ENCODE results near the gene MAP3K12. TPM values are rescaled to one million over a fixed set of nuclear protein-coding genes. Genes with fewer than 3 reads are reported as not detected.

MAP3K12 gene
- total RNA-seq, 4 donors from 2014 or later = 4.8 to 14.0 (median 5.9) TPM

DNA sequence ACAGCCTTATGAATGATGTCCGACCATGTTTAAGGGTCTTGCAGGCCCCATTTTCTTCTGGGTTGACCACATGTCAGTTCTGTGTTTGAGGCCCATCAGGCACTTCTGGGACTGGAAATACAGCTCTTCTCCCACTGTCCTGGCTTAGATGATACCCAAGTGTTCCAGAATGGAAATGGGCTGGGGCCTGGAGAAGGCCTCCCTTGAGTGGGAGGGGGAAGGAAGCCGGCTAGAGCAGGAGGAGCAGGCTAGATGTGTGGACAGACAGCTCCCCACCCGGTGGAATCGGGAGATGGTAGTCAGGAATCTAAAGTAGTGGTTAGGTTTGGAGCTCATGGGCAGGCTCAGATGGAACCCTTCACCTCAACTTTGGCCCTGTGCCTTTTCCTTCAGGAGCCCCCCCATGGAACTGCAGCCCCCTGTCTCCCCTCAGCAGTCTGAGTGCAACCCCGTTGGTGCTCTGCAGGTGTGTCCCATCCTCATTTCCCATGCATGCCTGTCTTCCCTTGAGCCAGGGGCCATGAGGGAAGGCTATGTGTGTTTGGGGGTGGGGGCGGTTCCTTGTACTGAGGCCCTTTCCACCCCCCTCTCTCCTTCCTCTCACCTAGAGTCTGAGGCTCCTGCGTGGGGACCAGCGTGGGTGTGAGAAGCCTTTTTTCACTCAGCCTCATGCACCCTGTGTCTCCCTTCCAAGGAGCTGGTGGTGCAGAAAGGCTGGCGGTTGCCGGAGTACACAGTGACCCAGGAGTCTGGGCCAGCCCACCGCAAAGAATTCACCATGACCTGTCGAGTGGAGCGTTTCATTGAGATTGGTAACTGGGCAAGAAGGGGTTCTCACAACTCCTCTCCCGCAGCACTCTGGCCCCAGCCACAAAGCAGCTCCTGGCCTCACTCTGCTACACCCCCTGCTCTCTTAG is 5.0 kb upstream of the MAP3K12 start:
- Histone ChIP-seq H3K4me1 (peaks cover 56% of the 10 kb centered on the region), H3K4me3 (no peak overlapping the region), H3K27ac (no peak overlapping the region), H3K36me3 (peaks cover 30% of the 10 kb centered on the region), H3K27me3 (no peaks in the 10 kb centered on the region), H3K9me3 (no peaks in the 10 kb centered on the region)
- no peak for TF ChIP-seq EP300 (IDR thresholded peaks at IDR 0.05)
- TF ChIP-seq POLR2AphosphoS5 (IDR thresholded peaks at IDR 0.05) = no peak
- no peak for TF ChIP-seq CTCF (IDR thresholded peaks at IDR 0.05)
- TF ChIP-seq POLR2A (IDR thresholded peaks at IDR 0.05) = no peak
- 78% methylated on average over 14 of the region's 14 CpGs for WGBS
- DNase-seq (ENCODE audit: low spot score in 2 of 2) = peak in 1 of 2 donors; percentile 59

GRCh38 chr12:53502983-53503728 is 3.9 kb upstream of the MAP3K12 start:
- WGBS = 69% methylated on average over 10 of the region's 10 CpGs
- H3K4me1 ChIP-seq = peaks cover 58% of the 10 kb centered on the region

DNA sequence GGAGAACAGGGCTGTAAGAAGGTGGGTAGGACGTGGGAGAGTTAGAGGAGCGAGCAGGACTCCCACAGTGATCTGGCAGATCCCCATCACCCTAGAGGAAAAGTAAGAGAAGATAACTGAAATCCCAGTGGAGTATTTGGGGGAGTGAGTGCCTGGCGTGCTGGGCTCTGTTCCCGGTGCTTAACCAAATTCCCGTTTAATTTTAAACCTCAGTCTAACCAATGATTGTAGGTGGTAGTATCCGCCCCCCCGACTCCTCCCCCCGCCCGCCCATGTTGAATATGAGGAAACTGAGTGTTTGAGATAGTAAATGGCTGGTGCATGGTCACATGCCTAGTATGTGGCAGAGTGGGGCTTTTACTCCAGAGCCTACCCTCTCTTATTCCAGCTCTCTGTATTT is 3.1 kb upstream of the MAP3K12 start:
- H3K27ac ChIP-seq = peak overlapping the region; percentile 99
- 61% methylated on average over 9 of the region's 9 CpGs for WGBS
- H3K4me1 ChIP-seq = peaks cover 65% of the 10 kb centered on the region
- DNase-seq (ENCODE audit: low spot score in 2 of 2) = peak in 1 of 2 donors; percentile 50
- peak overlapping the region; percentile 72 for H3K4me3 ChIP-seq
- H3K9me3 ChIP-seq = no peaks in the 10 kb centered on the region
- TF ChIP-seq CTCF (IDR thresholded peaks at IDR 0.05) (no peak), POLR2AphosphoS5 (IDR thresholded peaks at IDR 0.05) (no peak), POLR2A (IDR thresholded peaks at IDR 0.05) (no peak), EP300 (IDR thresholded peaks at IDR 0.05) (no peak)
- no peaks in the 10 kb centered on the region for H3K27me3 ChIP-seq
- H3K36me3 ChIP-seq = peaks cover 27% of the 10 kb centered on the region

More at GRCh38 chr12:53502983-53503728, 3.9 kb upstream of the MAP3K12 start:
- no peak overlapping the region for H3K4me3 ChIP-seq
- no peaks in the 10 kb centered on the region for H3K9me3 ChIP-seq
- no peaks in the 10 kb centered on the region for H3K27me3 ChIP-seq
- H3K36me3 ChIP-seq = peaks cover 30% of the 10 kb centered on the region
- H3K27ac ChIP-seq = peak overlapping the region; percentile 3
- peak in 1 of 2 donors; percentile 62 for DNase-seq (ENCODE audit: low spot score in 2 of 2)
- TF ChIP-seq POLR2AphosphoS5 (IDR thresholded peaks at IDR 0.05) = no peak
- TF ChIP-seq EP300 (IDR thresholded peaks at IDR 0.05) = no peak
- no peak for TF ChIP-seq CTCF (IDR thresholded peaks at IDR 0.05)
- no peak for TF ChIP-seq POLR2A (IDR thresholded peaks at IDR 0.05)

DNA sequence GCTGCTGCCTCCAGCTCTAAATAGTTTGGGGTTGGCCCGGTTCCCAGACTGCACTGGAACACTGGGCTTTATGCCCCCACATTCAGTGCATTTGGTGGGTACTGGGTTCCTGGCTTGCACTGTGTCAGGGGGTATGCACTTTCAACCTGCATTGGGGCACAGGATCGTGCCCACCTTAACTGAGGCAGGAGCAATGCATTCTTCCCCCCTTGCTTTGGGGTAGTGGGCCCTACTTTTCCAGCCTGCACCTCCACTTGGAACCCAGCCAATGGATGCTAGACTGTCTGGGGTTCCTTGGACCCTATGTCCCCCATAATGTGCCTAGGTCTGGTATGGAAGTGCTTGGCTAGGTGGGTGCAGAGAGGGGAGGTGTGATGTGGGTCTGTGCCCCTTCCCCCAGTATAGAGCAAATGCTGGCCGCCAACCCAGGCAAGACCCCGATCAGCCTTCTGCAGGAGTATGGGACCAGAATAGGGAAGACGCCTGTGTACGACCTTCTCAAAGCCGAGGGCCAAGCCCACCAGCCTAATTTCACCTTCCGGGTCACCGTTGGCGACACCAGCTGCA is 2.4 kb upstream of the MAP3K12 start:
- H3K9me3 ChIP-seq = no peaks in the 10 kb centered on the region
- TF ChIP-seq CTCF (IDR thresholded peaks at IDR 0.05) (no peak), EP300 (IDR thresholded peaks at IDR 0.05) (no peak), POLR2AphosphoS5 (IDR thresholded peaks at IDR 0.05) (no peak), POLR2A (IDR thresholded peaks at IDR 0.05) (no peak)
- WGBS = 90% methylated on average over 3 of the region's 10 CpGs
- no peaks in the 10 kb centered on the region for H3K27me3 ChIP-seq
- peak in 1 of 2 donors; percentile 73 for DNase-seq (ENCODE audit: low spot score in 2 of 2)
- H3K4me3 ChIP-seq = peak overlapping the region; percentile 72
- peaks cover 21% of the 10 kb centered on the region for H3K36me3 ChIP-seq
- H3K4me1 ChIP-seq = peaks cover 71% of the 10 kb centered on the region
- H3K27ac ChIP-seq = peak overlapping the region; percentile 99

All from suprapubic skin (tissue), 4 donors.